GM19467 (cell line): Measurements from ENCODE around the gene LSR.

Experiments
- ATAC-seq: cut with Tn5 transposase; IDR thresholded peaks from one replicate; pipeline ENCODE4 v1.9.1; 2021; ENCODE audit warnings: mild to moderate bottlenecking, moderate library complexity; ENCODE audit not compliant: unreplicated experiment

The LSR gene

DNA sequence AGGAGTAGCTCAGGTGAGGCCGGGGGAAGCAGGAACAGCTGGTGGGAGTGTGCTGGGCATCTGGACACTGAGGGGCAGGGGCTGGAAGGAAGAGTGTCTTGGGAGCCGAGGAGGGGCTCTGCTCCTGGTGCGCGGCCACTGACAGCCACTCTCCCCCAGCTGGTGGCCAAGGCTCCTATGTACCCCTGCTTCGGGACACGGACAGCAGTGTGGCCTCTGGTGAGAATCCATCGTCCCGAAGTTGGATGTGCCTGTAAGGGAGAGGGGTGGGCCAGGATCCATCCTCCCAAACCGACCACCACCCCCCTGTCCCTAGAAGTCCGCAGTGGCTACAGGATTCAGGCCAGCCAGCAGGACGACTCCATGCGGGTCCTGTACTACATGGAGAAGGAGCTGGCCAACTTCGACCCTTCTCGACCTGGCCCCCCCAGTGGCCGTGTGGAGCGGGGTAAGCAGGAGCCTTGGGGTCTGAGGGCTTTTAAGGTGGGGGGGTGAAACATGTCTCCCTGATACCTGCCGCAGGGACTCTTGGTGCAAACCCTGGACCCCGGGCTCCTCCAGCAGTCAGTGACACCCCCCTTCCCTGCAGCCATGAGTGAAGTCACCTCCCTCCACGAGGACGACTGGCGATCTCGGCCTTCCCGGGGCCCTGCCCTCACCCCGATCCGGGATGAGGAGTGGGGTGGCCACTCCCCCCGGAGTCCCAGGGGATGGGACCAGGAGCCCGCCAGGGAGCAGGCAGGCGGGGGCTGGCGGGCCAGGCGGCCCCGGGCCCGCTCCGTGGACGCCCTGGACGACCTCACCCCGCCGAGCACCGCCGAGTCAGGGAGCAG lies 17.9 kb downstream of the LSR start:
- ATAC-seq: no peak

DNA sequence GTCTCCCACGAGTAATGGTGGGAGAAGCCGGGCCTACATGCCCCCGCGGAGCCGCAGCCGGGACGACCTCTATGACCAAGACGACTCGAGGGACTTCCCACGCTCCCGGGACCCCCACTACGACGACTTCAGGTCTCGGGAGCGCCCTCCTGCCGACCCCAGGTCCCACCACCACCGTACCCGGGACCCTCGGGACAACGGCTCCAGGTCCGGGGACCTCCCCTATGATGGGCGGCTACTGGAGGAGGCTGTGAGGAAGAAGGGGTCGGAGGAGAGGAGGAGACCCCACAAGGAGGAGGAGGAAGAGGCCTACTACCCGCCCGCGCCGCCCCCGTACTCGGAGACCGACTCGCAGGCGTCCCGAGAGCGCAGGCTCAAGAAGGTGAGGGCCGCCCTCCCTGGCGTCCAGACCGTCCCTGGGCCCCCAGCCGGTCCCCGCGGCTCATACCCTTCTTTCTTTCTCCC lies 18.6 kb downstream of the LSR start:
- ATAC-seq: no peak

DNA sequence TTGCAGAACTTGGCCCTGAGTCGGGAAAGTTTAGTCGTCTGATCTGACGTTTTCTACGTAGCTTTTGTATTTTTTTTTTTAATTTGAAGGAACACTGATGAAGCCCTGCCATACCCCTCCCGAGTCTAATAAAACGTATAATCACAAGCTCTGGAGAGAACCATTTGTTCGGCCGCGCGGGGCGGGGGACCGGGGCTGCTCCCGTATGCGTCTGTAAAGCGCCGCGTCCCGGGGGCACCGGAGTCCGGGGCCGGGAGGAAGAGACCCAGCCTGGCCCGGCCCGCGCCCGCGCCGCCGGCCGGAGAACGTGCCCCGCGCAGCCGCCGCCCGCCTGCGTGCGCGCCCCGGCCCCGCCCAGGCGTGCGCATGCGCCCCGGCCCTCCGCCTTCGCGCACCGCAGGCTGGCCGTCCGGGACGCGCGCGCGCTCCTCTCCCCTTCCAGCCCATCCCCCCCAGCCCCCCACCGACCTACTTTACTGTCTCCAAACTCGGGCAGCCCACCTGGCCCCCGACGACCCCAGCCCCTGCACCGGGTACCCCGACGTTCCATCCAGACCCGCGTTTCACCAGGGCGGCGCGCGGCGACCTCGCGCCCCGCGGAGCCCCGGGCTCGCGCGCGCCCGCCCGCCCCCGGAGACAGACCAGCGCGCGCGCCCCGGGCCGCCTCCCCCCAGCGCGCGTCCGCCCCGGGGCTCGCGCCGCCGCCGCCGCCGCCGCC lies 19.2 kb downstream of the LSR start:
- ATAC-seq: peak; percentile 42

DNA sequence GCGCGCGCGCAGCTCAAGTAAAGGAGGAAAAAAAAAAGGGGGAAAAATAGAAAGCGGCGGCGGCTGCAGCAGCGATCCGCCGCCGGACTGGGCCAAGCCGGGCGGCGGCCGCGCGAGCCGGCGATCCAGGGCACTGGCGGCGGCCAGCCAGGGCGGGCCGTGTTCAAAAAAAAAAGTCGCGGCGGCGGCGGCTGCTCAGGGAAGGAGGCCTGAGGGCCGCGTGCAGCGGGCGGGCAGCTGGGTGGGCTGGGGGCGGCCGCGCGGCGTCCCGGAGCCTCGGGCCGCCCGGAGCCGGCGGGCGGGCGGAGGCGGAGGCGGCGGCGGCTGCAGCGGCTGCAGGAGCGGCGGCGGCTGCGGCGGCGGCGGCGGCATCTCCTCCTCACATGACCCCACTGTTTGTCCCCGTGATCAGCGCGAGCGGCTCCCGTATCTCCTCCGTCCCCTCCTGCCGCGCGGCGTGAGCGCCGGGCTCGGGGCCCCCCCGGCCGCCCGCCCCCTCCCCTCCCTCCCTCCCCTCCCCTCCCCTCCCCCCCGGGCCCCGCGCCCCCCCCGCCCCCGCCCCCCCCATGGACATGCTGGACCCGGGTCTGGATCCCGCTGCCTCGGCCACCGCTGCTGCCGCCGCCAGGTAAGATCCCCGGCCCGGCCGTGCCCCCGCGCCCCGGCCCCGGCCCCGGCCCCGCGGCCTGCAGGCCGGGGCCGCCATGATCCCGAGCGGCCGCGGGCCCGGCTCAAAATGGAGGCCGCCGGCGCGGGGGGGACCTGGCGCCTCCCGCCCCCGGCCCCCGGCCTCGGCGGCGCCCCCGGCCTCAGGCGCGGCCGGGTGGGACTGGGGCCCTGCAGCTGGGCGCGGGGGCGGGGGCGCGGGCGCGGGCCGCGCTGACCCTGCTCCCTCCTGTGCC lies 20.0 kb downstream of the LSR start, which contains the start of gene USF2:
TSS of gene USF2 (plus strand) at position 427 of the 902 bp plus-strand sequence. CDS start at position 567, 140 bp downstream.
- peak; percentile 3 for ATAC-seq

DNA sequence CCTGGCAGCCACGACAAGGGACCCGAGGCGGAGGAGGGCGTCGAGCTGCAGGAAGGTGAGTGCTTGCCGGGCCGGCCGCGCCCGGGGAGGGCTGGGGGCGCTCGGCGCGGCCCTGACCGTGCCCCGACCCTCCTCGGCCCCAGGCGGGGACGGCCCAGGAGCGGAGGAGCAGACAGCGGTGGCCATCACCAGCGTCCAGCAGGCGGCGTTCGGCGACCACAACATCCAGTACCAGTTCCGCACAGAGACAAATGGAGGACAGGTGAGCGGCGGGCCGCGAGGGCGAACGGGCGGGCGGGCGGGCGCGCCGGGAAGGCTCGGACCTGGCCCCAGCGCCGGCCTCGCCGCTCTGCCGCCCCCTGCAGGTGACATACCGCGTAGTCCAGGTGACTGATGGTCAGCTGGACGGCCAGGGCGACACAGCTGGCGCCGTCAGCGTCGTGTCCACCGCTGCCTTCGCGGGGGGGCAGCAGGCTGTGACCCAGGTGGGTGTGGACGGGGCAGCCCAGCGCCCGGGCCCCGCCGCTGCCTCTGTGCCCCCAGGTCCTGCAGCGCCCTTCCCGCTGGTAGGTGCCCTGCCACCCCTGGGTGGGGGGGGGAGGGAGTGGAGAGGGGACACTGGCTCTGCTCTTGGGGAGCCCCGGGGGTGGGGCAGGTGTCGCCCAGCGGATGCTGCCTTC lies 20.8 kb downstream of the LSR start:
- peak; percentile 56 for ATAC-seq

DNA sequence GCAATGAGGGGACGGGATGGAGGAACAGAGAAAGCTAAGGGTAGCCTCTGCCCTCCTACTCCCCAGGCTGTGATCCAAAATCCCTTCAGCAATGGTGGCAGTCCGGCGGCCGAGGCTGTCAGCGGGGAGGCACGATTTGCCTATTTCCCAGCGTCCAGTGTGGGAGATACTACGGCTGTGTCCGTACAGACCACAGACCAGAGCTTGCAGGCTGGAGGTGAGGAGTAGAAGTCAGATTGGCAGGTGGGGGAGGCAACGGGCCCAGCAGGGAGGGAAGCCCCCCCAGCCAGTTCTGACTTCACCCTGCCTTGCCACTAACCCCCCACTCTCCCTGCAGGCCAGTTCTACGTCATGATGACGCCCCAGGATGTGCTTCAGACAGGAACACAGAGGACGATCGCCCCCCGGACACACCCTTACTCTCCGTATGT lies 21.6 kb downstream of the LSR start:
- no peak for ATAC-seq

DNA sequence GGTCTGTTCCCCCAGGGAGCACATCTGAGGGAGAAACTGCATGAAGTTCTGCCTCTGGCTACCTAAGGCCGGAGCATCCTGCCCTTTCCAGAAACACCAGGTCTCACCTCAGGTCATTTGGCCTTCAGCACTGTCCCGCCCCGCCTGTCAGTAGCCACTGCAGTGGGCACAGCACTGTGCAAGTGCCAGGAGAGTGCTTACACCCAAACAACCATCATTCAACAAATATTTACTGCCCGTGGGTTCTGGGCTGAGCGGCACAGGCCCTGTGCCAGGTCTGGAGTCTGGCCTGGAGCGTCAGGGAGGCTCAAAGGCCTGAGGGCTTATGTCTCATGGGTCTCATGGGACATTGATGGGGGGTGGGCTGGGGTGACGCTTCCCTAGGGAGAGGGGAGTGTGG lies 22.7 kb downstream of the LSR start:
- ATAC-seq: no peak

DNA sequence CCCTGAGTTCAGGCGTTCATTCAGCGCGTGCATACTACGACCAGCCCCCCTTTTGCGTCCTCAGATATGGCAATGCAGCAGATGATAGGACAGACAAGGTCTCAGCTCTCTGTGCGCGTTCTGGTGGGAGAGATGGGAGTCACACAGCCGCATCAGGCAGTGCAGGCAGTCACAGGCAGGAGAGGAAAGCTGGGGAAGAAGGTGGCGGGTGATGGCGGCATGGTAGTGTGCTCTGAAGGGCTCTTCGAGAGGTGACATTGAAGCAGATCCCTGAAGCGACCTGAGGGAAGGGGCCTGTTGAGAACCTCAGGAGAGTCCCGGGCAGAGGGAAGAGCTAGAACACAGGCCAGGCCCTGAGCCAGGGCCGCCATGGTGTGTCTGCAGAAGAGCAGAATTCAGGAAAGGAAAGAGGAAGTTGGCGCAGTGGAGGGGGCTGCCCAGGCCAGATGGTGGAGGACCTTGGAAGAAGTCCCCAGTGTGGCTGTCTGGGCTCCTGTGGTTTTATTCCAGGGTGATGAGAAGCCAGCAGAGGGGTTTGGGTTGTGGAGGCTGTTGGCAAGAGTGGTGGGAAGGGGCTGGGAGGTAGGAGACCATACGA lies 23.4 kb downstream of the LSR start:
- ATAC-seq: no peak

DNA sequence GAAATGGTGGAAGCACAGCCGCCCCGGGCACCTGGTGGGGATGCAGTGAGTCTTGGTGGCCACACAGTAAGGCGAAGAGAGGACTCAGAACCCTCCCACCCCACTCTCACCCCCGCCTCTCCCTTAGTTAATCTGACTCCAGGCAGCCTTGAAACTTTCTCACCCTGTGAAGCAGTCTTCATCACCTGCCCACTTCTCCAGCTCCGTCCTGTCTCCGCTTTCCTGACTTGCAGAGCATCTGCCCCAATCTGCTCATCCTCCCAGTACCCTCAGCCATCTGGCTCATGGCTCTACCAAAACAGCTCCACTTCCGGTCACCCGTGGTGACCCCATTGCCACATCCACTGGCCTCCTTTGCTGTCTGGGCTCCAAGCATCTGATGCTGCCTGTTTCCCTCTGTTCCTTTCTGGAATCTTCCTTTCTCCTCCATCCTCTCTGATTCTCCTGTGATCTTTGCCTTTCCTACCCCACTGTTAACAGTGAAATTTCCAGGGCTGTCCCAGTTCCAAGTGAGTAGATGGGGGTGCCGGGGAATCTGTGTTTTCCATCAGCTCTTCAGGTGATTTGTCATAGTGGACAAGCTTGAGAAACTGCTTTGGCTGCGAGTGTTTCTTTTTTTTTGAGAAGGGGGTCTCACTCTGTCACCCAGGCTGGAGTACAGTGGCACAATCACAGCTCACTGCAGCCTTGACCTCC lies 24.3 kb downstream of the LSR start:
- ATAC-seq: no peak

DNA sequence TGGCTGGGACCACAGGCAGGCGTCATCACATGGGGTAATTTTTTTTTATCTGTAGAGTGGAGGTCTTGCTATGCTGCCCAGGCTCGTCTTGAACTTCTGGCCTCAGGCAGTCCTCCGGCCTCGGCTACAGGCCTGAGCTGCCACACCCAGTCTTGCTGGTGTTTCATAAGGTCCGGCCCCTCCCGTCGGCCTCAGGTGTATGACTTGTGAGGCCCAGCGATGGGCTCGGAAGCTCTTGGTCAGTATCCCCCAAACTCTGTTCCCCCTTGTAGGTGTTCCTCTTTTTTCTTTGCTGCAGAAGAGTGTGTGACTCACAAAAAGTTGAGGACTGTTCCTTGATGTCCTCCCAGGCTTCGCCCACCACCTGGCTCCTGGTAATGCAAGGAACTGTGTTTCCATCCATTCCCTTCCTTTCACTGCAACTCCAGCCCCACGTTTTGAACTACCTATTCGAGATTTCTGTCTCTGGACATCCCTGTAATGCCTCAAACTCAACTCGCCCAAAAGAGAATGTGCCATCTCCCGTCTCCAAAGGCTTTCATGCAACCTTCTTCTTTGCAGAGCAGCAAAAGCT lies 25.0 kb downstream of the LSR start:
- no peak for ATAC-seq

DNA sequence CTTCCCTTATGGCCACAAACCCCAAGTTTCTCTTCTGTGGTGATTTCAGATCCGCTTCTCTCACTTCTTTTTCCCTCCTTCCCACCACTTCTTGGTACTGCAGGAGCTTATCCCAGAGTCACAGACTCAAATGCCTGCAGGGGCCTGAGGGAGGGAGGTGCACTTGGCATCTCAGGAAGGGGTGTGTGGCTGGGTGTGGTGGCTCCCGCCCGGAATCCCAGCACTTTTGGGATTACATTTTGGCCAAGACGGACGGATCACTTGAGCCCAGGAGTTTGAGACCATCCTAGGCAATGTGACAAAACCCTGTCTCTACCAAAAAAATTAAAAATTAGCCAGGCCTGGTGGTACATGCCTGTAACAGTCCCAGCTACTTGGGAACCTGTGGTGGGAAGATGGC lies 25.5 kb downstream of the LSR start:
- ATAC-seq: no peak

DNA sequence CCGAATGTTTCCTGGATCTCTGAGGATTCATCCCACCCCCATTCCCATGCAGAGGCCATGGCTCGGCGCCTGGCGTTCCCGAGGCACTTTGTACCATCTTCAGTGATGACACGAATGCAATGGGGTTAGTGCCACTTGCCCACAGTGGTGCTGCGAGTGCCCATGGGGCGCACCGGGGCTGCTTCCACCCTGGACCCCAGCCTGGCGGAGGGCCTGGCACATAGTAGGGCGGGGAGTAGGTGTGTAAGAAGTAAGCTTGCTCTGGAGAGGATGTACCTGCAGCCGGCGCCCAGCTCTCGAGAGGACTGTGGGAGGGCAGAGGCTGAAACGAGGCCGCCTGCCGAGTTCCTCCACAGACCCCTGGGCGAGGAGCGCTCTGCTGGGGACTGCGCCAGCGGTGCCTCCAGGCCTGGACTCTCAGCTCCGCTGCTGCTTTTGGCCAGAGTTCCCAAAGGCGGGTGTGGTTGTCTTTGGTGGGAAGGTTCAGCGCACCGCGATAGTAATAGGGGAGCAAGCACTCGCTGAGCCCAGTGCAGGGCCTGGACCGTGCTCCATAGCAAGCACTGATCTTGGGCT lies 28.0 kb downstream of the LSR start:
- no peak for ATAC-seq

DNA sequence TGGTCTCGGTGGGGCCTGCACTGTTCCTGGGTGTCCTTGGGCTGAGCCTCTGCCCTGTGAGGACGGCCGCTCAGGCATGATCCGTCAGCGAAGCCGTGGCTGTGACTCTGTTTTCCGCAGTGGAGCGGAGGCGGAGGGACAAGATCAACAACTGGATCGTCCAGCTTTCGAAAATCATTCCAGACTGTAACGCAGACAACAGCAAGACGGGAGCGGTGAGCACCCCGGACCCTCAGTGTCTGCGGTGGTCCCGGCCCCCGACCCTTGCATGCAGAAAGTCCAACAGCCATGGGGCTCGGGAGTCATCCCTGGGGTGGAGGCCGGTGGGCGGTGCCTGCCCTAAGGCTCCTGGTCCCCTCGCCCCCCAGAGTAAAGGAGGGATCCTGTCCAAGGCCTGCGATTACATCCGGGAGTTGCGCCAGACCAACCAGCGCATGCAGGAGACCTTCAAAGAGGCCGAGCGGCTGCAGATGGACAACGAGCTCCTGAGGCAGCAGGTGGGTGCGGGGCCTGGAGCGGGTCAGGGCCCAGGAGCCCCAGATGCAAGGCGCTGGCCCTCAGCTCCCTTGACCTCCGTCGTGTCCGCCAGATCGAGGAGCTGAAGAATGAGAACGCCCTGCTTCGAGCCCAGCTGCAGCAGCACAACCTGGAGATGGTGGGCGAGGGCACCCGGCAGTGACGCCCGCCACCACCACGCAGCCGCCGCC lies 29.9 kb downstream of the LSR start:
- ATAC-seq: no peak

DNA sequence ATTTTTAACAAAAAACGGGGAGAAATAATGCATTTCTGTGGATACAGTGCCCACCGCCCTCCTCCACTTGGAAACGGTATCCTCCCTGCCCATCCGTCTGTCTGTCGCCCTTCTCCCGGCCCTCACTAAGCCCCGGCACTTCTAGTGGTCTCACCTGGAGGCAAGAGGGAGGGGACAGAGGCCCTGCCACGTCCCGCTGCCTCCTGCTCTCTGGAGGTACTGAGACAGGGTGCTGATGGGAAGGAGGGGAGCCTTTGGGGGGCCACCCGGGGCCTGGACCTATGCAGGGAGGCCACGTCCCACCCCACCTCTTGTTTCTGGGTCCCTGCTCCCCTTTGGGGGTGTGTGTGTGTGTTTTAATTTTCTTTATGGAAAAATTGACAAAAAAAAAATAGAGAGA lies 30.6 kb downstream of the LSR start:
- ATAC-seq: no peak

DNA sequence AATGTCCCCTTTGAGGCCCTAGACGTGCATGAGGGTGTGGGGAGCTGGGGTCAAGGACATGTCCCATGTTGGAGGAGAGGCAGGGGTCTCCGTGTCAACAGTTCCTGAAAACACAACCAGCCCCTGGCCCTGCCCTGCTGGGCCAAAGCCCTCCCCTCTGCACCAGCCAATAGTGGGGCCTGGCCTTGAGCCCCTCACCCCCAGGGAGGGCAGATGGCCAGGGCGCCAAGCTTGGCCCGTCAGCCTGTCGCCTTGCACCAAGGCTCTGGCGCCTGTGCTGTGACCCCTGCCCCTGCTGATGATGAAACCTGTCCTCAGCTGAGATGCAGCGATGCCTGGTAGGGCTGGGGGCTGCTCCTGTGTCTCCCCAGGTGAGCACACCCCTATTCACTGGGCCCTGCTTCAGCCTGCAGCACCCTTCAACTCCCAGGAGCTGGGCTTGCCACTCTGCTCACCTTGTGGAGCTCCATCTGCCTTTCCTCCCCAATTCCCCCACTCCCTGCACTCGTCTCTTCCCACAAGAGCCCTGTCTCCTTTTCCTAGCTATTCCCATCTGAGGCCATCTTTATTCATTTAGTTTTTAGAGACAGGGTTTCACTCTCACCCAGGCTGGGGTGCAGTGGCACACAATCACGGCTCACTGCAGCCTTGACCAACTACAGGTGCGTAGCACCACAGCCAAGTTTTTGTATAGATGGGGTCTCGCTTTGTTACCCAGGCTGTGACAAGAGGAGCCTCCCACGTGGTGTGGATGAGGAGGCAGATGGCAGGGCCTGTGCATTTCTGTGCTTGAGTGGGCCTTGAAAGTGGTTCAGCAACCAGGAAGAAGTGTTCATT lies 31.4 kb downstream of the LSR start:
- no peak for ATAC-seq

DNA sequence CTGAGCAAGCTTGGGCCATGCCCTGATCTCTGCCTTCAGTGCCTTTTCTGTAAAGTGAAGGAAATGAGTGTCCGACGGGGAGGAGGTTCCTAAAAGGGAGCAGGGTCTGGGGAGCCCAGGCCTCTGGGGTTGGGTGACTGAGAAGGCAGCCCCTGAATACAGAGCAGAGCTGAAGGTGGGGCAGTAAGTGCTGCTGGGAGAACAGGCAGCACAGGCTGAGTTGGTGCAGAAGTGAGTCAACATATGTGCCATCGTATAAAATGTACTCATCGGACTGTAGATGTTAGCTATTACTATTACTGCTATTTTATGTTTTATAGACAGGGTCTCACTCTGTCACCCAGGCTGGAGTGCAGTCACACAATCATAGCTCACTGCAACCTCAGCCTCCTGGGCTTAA lies 32.5 kb downstream of the LSR start:
- no peak for ATAC-seq
